T-cell (primary cell): ENCODE results near the gene R3HDM2. TPM values are rescaled to one million over a fixed set of nuclear protein-coding genes. Genes with fewer than 3 reads are reported as not detected.

Source experiments
- ATAC-seq, 4 experiments: fragments of 200-7000 bp in 3 of 4; fragments of 150-1000 bp in 1 of 4; cut with Tn5 transposase; replicated peaks in 1 of 4; 1 replicate in 3 of 4; 2 replicates in 1 of 4; pipeline ENCODE4 v1.10.0; 2021; ENCODE audit warnings: moderate library complexity in 3 of 4, mild to moderate bottlenecking in 2 of 4, moderate number of reproducible peaks in 1 of 4
- CTCF ChIA-PET, 2 donors: fragments of 300-600 bp; sonication (Branson Sonifier 250); formaldehyde crosslinking; loops; one replicate each; lab custom pipeline; 2022; ENCODE audit warnings: antibody characterized with exemption in 2 of 2; lab: Charles Lee
- POLR2A ChIA-PET, 2 donors: fragments of 300-600 bp; sonication (Branson Sonifier 250); formaldehyde crosslinking; loops; one replicate each; lab custom pipeline; 2022; ENCODE audit warnings: antibody characterized with exemption in 2 of 2; lab: Charles Lee
- DNase-seq, 35 experiments: peaks; one replicate each; pipeline versions ENCODE4 v3.0.0 to v3.0.0-alpha.2; 2013 to 2023
- H3K27ac ChIP-seq: one replicate; pipeline ENCODE4 v1.5.1; 2013; ENCODE audit warnings: low read length
- H3K27me3 ChIP-seq, 2 experiments: replicated peaks in 1 of 2; 1 replicate in 1 of 2; 2 replicates in 1 of 2; pipeline versions ENCODE4 v1.6.1 to v1.7.0; 2013; ENCODE audit warnings: low read length in 1 of 2, mixed read lengths in 1 of 2; ENCODE audit not compliant: control insufficient read depth in 2 of 2, insufficient read depth in 2 of 2; ENCODE audit errors: extremely low read depth in 1 of 2
- H3K36me3 ChIP-seq, 2 donors: 1 replicate in 1 of 2; 2 replicates in 1 of 2; pipeline versions ENCODE4 v1.6.1 to v1.7.0; 2013; ENCODE audit warnings: low read length in 1 of 2; ENCODE audit not compliant: control insufficient read depth in 2 of 2, insufficient read depth in 1 of 2; ENCODE audit errors: extremely low read depth in 1 of 2
- H3K4me1 ChIP-seq, 2 experiments: 1 replicate in 1 of 2; 2 replicates in 1 of 2; pipeline versions ENCODE4 v1.6.1 to v1.7.0; 2013; ENCODE audit warnings: low read length in 2 of 2, mixed read lengths in 1 of 2; ENCODE audit not compliant: insufficient read depth in 2 of 2, control insufficient read depth in 1 of 2; ENCODE audit errors: extremely low read depth in 1 of 2
- H3K4me3 ChIP-seq, 2 donors: 1 replicate in 1 of 2; 2 replicates in 1 of 2; pipeline versions ENCODE4 v1.5.1 to v1.7.0; 2013; ENCODE audit warnings: mild to moderate bottlenecking in 2 of 2, low read length in 1 of 2, moderate library complexity in 1 of 2; ENCODE audit not compliant: control insufficient read depth in 1 of 2; ENCODE audit errors: extremely low read depth in 1 of 2
- H3K9me3 ChIP-seq: 2 replicates; pipeline ENCODE4 v1.7.0; 2013
- H3K27ac Mint-ChIP-seq, 2 donors: one replicate each; pipeline ENCODE4 v1.8.0; 2020 to 2021; ENCODE audit warnings: mild to moderate bottlenecking in 2 of 2, mixed read lengths in 2 of 2
- H3K27me3 Mint-ChIP-seq, 2 donors: one replicate each; pipeline ENCODE4 v1.8.0; 2021 to 2022; ENCODE audit warnings: mixed read lengths in 2 of 2
- H3K36me3 Mint-ChIP-seq: one replicate; pipeline ENCODE4 v1.8.0; 2021; ENCODE audit warnings: mixed read lengths
- H3K4me1 Mint-ChIP-seq, 3 donors: one replicate each; pipeline ENCODE4 v1.8.0; 2020 to 2022; ENCODE audit warnings: mixed read lengths in 3 of 3, mild to moderate bottlenecking in 1 of 3
- H3K4me3 Mint-ChIP-seq, 3 donors: one replicate each; pipeline ENCODE4 v1.8.0; 2020 to 2022; ENCODE audit warnings: mild to moderate bottlenecking in 3 of 3, mixed read lengths in 3 of 3, moderate library complexity in 3 of 3
- H3K9me3 Mint-ChIP-seq, 3 donors: one replicate each; pipeline ENCODE4 v1.8.0; 2020 to 2022; ENCODE audit warnings: mixed read lengths in 3 of 3
- WGBS: methylation state at CpG from one replicate; pipeline ENCODE4 v1.1.5; 2013; ENCODE audit warnings: missing lambda C conversion rate; ENCODE audit not compliant: insufficient coverage; 5-methylcytosine and 5-hydroxymethylcytosine counted together
- total RNA-seq, 35 experiments: library from RNA in 6 of 35; stranded (reverse) in 6 of 35; fragments of 120-200 nt in 1 of 35; gene quantifications; one replicate each; pipeline versions ENCODE4 v1.2.1 to v1.2.4 and lab custom pipeline; 2013 to 2026

Gene R3HDM2
- total RNA-seq, 5 donors from 2014 or later (not counting 1 experiment from before 2014, with no cell fraction given), result 88.3 to 122 (median 94.7) TPM

DNA sequence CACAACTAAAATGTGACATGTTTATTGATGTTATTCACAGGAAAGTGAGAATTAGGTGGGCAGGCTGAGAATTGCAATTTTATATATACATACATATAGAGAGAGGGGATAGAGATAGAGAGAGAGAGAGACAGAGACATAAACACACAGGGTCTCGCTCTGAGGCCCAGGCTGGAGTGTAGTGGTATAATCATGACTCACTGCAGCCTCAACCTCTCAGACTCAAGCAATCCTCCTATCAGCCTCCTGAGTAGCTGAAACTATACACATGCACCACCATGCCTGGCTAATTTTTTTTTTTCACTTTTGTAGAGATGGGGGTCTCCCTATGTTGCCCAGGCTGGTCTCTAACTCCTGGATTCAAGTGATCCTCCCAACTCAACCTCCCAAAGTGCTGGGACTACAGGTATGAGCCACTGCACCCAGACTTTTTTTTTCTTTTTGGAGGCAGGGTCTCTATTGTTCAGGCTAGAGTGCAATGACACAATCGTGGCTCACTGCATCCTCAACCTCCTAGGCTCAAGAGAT, 49.1 kb downstream of the R3HDM2 start:
- no peaks in the 10 kb centered on the region for H3K27me3 ChIP-seq
- no CpG with 5 or more reads among the region's 2 CpGs for WGBS
- H3K4me3 Mint-ChIP-seq, result no peak overlapping the region
- H3K36me3 ChIP-seq, result peaks cover 0 to 3% of the 10 kb centered on the region in 2 donors
- H3K4me1 Mint-ChIP-seq, result peaks cover 8 to 22% (median 10%) of the 10 kb centered on the region in 3 donors
- DNase-seq (no peak), ATAC-seq (no peak)
- ChIA-PET CTCF (no interaction called here), POLR2A (no interaction called here)
- H3K4me1 ChIP-seq, result no peaks in the 10 kb centered on the region
- no peak overlapping the region for H3K27ac ChIP-seq
- no peaks in the 10 kb centered on the region for H3K27me3 Mint-ChIP-seq
- no peak overlapping the region for H3K4me3 ChIP-seq
- no peaks in the 10 kb centered on the region for H3K9me3 Mint-ChIP-seq
- no peak overlapping the region for H3K27ac Mint-ChIP-seq
- H3K36me3 Mint-ChIP-seq, result peaks cover 23% of the 10 kb centered on the region
- H3K9me3 ChIP-seq, result no peaks in the 10 kb centered on the region

DNA sequence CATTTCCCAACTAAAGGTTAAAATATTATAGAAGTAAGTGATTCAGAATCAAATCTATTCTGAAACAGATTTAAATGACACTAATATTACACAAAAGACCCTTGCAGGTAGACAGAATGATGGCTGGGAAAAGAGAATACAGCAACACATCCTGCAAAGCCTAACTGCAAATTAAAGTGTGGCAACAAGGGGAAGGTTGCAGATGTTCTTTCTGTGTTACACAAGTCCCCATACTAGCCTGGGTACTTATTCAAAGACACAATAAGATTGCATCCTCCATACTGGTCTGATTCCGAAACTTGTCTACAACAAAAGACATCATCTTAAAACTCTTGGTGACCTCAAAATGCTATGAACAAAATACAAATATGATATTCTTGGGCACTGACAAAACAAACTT, 50.5 kb downstream of the R3HDM2 start:
- Histone ChIP-seq H3K4me3 (no peak overlapping the region), H3K4me1 (no peaks in the 10 kb centered on the region), H3K27ac (no peak overlapping the region), H3K36me3 (peaks cover 0 to 4% of the 10 kb centered on the region in 2 donors), H3K27me3 (no peaks in the 10 kb centered on the region), H3K9me3 (no peaks in the 10 kb centered on the region)
- no peak overlapping the region for H3K4me3 Mint-ChIP-seq
- peaks cover 27% of the 10 kb centered on the region for H3K36me3 Mint-ChIP-seq
- ChIA-PET CTCF (no interaction called here), POLR2A (no interaction called here)
- ATAC-seq (no peak), DNase-seq (no peak)
- H3K4me1 Mint-ChIP-seq, result peaks cover 8 to 22% (median 10%) of the 10 kb centered on the region in 3 donors
- peak overlapping the region in 1 of 2 donors; percentile 23 for H3K27ac Mint-ChIP-seq
- no peaks in the 10 kb centered on the region for H3K27me3 Mint-ChIP-seq
- H3K9me3 Mint-ChIP-seq, result no peaks in the 10 kb centered on the region
- WGBS, result 100% methylated on average over 1 of the region's 1 CpG

DNA sequence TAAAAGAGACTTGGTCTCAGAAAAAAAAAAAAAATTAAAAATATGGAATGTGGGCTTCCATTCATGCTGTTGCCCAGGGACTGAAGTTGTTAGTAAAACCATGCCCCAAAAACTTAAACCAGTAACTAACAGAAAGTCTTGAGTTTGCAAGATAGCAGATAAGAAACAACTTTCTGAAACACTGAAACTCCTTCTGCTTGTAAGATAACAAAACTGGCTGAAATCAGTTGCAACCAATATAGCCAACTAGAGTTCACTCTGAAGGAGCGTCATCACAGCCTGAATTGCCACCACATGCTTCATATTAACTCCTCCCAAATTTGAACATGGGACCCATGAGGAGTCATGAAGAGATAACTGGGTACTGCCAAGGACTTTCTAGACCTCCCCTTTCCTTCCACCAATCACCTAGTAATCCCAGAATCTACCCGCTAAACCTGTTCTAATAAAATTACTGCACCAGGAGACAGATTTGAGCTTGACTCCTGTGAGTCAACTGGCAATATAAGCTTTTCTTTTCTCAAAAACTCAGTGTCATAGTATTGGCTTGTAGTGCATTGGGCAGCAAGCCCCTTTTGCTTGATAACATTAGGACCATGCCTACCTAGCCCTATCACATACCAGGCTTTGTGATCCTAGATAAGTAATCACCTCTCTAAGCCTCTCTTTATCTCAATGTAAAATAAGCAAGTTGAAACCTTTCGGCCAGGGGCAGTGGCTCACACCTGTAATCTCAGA, 53.6 kb downstream of the R3HDM2 start:
- Histone ChIP-seq H3K4me3 (no peak overlapping the region), H3K36me3 (peaks cover 0 to 4% of the 10 kb centered on the region in 2 donors), H3K27me3 (no peaks in the 10 kb centered on the region), H3K4me1 (no peaks in the 10 kb centered on the region), H3K27ac (no peak overlapping the region), H3K9me3 (no peaks in the 10 kb centered on the region)
- POLR2A ChIA-PET, result no interaction called here
- ATAC-seq (no peak), DNase-seq (no peak)
- H3K27me3 Mint-ChIP-seq, result no peaks in the 10 kb centered on the region
- WGBS, result 60% methylated on average over 1 of the region's 3 CpGs
- CTCF ChIA-PET, result interaction anchor here in 1 of 2 donors (0.6 kb wide), 1 partner anchor 251 kb away, joined by 3 read pairs; no protein-coding TSS in a partner anchor
- peaks cover 28% of the 10 kb centered on the region for H3K36me3 Mint-ChIP-seq
- no peak overlapping the region for H3K27ac Mint-ChIP-seq
- no peak overlapping the region for H3K4me3 Mint-ChIP-seq
- no peaks in the 10 kb centered on the region for H3K9me3 Mint-ChIP-seq
- H3K4me1 Mint-ChIP-seq, result peaks cover 10 to 29% (median 14%) of the 10 kb centered on the region in 3 donors

DNA sequence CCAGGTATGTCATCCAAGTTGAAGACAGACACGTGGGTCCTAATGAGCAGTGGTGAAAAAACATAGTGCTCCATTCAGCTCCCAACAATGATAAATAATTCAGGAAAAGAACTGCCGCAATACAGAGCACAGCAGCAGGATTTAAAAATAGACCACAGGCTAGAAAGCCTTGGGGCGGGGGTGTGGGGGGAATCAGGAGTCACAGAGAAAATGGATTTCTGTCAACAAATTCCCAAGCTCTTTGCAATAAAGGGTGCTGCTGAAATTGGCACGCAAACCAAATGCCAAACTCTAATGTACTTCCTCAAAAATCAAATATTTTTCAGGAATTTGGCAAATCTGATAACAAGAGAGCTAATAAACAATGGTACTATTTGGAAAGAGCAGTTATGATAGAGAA, 58.6 kb downstream of the R3HDM2 start:
- Histone ChIP-seq H3K36me3 (peaks cover 2 to 3% of the 10 kb centered on the region in 2 donors), H3K27me3 (no peaks in the 10 kb centered on the region), H3K4me3 (no peak overlapping the region), H3K9me3 (no peaks in the 10 kb centered on the region), H3K4me1 (no peaks in the 10 kb centered on the region), H3K27ac (no peak overlapping the region)
- ATAC-seq (no peak), DNase-seq (no peak)
- H3K4me3 Mint-ChIP-seq, result no peak overlapping the region
- H3K4me1 Mint-ChIP-seq, result peaks cover 16 to 22% (median 17%) of the 10 kb centered on the region in 3 donors
- H3K9me3 Mint-ChIP-seq, result peaks cover 0 to 3% (median 0%) of the 10 kb centered on the region in 3 donors
- no peak overlapping the region for H3K27ac Mint-ChIP-seq
- ChIA-PET CTCF (no interaction called here), POLR2A (no interaction called here)
- no CpG with 5 or more reads among the region's 4 CpGs for WGBS
- H3K27me3 Mint-ChIP-seq, result no peaks in the 10 kb centered on the region
- H3K36me3 Mint-ChIP-seq, result peaks cover 41% of the 10 kb centered on the region

DNA sequence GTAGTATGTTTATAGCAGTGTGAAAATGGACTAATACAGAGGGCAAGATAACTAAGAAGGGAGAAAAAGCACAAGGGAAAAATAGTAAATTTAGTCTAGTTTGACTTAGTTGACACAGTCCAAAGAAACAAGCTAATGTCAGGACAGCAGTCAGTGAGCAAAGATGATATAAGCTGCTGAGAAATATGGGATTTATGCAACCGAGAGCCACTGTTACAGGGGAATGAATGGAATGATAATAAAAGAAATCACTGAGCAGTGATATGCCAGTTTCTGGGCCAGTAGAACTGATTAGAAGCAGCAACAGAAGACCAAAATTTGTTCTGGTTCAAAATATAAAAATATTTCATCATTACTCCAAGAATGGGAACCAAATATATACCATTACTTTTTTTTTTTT, 60.1 kb downstream of the R3HDM2 start:
- no peak overlapping the region for H3K27ac Mint-ChIP-seq
- H3K36me3 Mint-ChIP-seq, result peaks cover 48% of the 10 kb centered on the region
- DNase-seq (no peak), ATAC-seq (no peak)
- no peak overlapping the region for H3K4me3 Mint-ChIP-seq
- CTCF ChIA-PET, result no interaction called here
- no peaks in the 10 kb centered on the region for H3K27me3 Mint-ChIP-seq
- Histone ChIP-seq H3K9me3 (no peaks in the 10 kb centered on the region), H3K36me3 (peaks cover 0 to 9% of the 10 kb centered on the region in 2 donors), H3K4me3 (no peak overlapping the region), H3K4me1 (no peaks in the 10 kb centered on the region), H3K27ac (no peak overlapping the region), H3K27me3 (no peaks in the 10 kb centered on the region)
- POLR2A ChIA-PET, result interaction anchor here in 1 of 2 donors (0.6 kb wide), 1 partner anchor 40 kb away, joined by 7 read pairs; no protein-coding TSS in a partner anchor
- WGBS, result no CpG with 5 or more reads among the region's 1 CpG
- H3K4me1 Mint-ChIP-seq, result peaks cover 17 to 20% (median 18%) of the 10 kb centered on the region in 3 donors
- peaks cover 0 to 8% (median 5%) of the 10 kb centered on the region in 3 donors for H3K9me3 Mint-ChIP-seq

DNA sequence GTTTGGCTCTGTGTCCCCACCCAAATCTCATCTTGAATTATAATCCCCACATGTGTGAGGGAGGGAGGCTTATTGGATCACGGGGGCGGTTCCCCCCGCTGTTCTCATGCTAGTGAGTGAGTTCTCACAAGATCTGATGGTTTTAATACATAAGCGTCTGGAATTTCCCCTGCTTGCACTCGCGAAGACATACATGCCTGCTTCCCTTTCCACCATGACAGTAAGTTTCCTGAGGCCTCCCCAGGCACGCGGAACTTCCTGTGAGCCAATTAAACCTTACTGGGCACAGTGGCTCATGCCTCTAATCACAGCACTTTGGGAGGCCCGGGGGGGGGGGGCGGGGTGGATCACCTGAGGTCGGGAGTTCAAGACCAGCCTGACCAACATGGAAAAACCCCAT, 60.8 kb downstream of the R3HDM2 start:
- H3K4me1 Mint-ChIP-seq, result peaks cover 17 to 20% (median 18%) of the 10 kb centered on the region in 3 donors
- ChIA-PET CTCF (no interaction called here), POLR2A (no interaction called here)
- H3K27me3 Mint-ChIP-seq, result no peaks in the 10 kb centered on the region
- H3K9me3 Mint-ChIP-seq, result peaks cover 0 to 8% (median 5%) of the 10 kb centered on the region in 3 donors
- peaks cover 0 to 9% of the 10 kb centered on the region in 2 donors for H3K36me3 ChIP-seq
- H3K9me3 ChIP-seq, result no peaks in the 10 kb centered on the region
- no peaks in the 10 kb centered on the region for H3K27me3 ChIP-seq
- H3K4me1 ChIP-seq, result no peaks in the 10 kb centered on the region
- no peak overlapping the region for H3K27ac Mint-ChIP-seq
- DNase-seq (no peak), ATAC-seq (no peak)
- no peak overlapping the region for H3K4me3 Mint-ChIP-seq
- WGBS, result 89% methylated on average over 3 of the region's 11 CpGs
- peaks cover 44% of the 10 kb centered on the region for H3K36me3 Mint-ChIP-seq
- no peak overlapping the region for H3K4me3 ChIP-seq
- H3K27ac ChIP-seq, result no peak overlapping the region
